Vagina (tissue), 2 donors: ENCODE measurements around the gene DUOXA1.

Source experiments
- POLR2A ChIP-seq, 2 donors: fragments of 450-650 bp; IDR thresholded peaks; one replicate each; pipeline ENCODE4 v1.6.1; 2017; ENCODE audit warnings: antibody characterized with exemption in 2 of 2, mild to moderate bottlenecking in 2 of 2, moderate library complexity in 2 of 2
- TF ChIP-seq, protein P1 (sequence below), 3 experiments: fragments of 450-650 bp in 2 of 3; fragments of 200-600 bp in 1 of 3; sonication (generic) in 1 of 3; IDR thresholded peaks; one replicate each; pipeline ENCODE4 v1.5.1; 2017 to 2019; ENCODE audit warnings: antibody characterized with exemption in 3 of 3, mild to moderate bottlenecking in 2 of 3, moderate library complexity in 2 of 3

DNA sequence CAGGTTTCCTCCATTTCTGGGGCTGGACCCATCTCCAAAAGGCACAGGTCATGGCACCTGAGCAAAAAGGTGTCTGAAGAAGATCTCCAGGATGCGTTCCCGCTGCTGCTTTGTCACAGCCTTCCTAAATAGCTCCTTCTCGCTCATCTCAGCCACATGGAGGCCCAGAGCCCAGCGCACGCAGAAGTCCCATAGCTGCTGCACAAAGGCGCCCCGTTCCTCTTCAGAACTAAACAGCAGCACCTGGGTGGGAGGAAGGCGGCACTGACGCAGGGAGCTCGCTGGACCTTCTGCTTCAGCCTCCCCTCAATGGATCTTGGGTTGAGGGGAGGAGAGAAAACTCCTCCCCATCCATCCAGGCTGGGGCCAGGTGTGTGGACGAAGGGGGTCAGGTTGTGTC is 24.1 kb downstream of the DUOXA1 start:
- TF ChIP-seq, protein P1, sequence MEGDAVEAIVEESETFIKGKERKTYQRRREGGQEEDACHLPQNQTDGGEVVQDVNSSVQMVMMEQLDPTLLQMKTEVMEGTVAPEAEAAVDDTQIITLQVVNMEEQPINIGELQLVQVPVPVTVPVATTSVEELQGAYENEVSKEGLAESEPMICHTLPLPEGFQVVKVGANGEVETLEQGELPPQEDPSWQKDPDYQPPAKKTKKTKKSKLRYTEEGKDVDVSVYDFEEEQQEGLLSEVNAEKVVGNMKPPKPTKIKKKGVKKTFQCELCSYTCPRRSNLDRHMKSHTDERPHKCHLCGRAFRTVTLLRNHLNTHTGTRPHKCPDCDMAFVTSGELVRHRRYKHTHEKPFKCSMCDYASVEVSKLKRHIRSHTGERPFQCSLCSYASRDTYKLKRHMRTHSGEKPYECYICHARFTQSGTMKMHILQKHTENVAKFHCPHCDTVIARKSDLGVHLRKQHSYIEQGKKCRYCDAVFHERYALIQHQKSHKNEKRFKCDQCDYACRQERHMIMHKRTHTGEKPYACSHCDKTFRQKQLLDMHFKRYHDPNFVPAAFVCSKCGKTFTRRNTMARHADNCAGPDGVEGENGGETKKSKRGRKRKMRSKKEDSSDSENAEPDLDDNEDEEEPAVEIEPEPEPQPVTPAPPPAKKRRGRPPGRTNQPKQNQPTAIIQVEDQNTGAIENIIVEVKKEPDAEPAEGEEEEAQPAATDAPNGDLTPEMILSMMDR (IDR thresholded peaks at IDR 0.05): no peak
- no peak for TF ChIP-seq POLR2A (IDR thresholded peaks at IDR 0.05)
